GM21528 (cell line): ENCODE measurements around the gene BATF2.
"Not testable (repeated sequence)": the region's sequence is repeated elsewhere in the genome, so short reads cannot be mapped to it uniquely, and the experiment has no call there.

Experiments
- ATAC-seq: cut with Tn5 transposase; IDR thresholded peaks from one replicate; pipeline ENCODE4 v1.9.1; 2021; ENCODE audit warnings: mild to moderate bottlenecking, moderate library complexity; ENCODE audit not compliant: unreplicated experiment, low FRiP score

Gene BATF2

GRCh38 chr11:64996710-64997380 is at the start of gene BATF2:
TSS of gene BATF2 (minus strand) at chr11:64996971. CDS start at chr11:64996914, 57 bp downstream.
- ATAC-seq, result no peak

GRCh38 chr11:65045728-65046127 is 49.0 kb upstream of the BATF2 start:
- ATAC-seq, result no peak

DNA sequence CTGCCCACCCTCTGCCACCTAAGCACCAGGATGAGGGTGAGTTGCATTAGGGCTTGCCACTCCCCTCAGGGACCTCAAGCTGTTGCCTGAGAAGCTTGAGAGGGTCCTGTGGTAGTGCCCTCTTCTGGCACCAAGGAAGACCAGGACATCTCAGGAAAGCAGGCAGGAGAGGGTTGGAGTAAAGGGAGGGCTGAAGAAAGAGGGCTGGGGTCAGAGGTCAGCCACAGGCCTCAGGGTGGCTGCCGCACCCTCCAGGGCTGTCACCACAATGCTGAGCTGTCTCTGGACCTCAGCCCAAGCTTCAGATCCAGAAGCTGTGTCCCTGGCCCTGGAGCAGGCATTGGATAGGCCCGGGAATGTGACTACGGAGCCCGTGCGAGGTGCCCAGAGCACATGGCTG is 48.3 kb upstream of the BATF2 start:
- ATAC-seq, result no peak

- ATAC-seq, result no peak
Observed at GRCh38 chr11:65043881-65044501, 47.2 kb upstream of the BATF2 start.

DNA sequence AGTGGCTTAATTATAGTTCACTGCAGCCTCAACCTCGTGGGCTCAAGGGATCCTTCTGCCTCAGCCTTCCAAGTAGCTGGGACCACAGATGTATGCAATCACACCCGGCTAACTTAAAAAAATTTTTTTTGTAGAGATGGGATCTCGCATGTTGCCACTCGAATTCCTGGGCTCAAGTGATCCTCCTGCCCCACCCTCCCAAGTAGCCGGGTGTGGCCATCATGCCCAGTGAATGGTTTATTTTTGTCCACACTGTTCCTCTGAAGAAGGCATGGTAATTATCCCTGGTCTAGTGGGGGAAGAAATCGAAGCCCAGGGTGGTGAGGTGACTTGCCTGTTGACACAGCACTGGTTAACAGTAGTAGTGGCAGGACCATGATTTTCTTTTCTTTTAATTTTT is 46.1 kb upstream of the BATF2 start:
- ATAC-seq, result no peak

- ATAC-seq, result peak; percentile 76
Observed at GRCh38 chr11:65040847-65041622, 44.3 kb upstream of the BATF2 start, which contains the start of gene SAC3D1. TSS of gene SAC3D1 (plus strand) at chr11:65041210. CDS start at chr11:65041293, 83 bp downstream.

- ATAC-seq, result no peak
Observed at GRCh38 chr11:65040520-65040846, 43.7 kb upstream of the BATF2 start.

- ATAC-seq, result no peak
Observed at GRCh38 chr11:65036931-65037330, 40.2 kb upstream of the BATF2 start.

DNA sequence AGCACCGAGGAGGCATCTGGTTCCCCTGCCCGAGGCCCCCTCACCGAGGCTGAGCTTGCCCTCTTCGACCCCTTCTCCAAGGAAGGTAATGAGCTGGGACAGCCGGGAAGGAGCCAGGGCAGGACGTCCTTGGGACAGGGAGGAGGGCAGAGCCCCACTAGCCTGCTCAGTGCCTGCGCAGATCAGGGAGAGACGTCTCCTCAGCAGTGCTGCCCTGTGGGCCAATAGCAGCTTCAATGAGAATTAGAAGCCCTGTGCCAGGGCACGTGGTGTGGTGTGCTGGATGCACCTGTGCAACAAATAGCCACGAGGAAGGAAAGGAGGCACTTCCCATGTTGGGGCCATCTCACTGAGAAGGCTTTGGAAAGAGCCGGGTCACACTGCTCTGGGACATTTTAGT is 38.8 kb upstream of the BATF2 start:
- no peak for ATAC-seq

DNA sequence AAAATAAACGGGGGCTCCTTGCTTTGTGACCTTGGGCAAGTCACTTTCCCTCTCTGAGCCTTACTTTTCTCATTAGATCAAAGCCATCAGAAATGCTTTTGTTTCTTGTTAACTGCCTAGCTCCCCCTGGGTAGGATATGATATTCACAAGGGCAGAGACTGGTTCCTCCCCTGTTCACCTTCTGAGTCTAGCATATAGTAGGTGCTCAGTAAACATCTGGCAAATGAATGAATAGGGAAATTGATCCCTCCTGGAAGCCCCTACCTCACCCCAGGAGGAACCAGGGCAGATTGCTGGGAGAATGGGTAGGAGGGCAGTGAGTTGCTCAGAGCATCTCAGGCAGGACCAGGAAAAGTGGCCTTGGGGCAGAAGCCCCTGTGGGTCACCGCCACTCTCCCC is 37.7 kb upstream of the BATF2 start:
- no peak for ATAC-seq

GRCh38 chr11:65032216-65032615 is 35.4 kb upstream of the BATF2 start:
- no peak for ATAC-seq

DNA sequence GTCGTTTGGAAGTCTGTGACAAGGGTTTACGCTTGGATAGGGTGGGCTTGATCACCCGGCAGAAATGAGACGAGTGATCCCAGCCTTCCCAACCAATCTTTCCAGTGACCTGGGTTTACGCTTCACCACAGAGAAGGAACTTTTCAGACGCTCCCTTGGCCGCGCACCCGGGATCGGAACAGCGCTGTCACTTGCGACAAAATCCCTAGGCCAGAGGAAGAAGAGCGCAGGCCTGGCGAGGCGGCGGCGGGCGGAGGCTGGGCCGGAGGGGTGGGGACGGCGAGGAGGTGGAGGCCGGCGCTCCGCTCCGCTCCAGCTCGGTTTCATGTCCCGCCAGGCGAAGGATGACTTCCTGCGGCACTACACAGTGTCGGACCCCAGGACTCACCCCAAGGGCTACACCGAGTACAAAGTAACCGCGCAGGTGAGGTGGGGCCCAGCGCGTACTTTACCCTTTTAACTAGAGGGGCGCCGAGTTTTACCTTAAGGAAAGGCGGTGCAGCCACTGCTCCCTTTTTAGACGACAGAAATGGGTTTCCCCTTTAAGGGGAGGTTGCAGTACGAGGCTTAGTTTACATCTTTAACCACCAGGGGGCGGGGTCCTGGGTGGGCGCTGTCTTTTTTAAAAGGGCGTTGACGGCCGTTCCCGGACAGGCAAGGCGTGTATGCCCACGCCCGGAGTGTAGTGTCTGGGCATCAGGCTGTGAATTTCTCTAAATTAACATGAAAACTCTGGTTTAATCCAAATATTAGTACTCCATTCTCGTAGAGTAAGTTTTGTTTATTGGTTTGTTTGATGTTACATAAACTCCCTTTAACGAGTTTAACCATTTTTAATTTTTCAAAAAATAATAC is 30.7 kb upstream of the BATF2 start, which contains the start of gene SNX15:
Gene SNX15, plus strand, starts transcription at position 227 of the 855 bp plus-strand sequence. Its CDS starts 99 bp downstream, at position 326.
- ATAC-seq, result peak; percentile 80

DNA sequence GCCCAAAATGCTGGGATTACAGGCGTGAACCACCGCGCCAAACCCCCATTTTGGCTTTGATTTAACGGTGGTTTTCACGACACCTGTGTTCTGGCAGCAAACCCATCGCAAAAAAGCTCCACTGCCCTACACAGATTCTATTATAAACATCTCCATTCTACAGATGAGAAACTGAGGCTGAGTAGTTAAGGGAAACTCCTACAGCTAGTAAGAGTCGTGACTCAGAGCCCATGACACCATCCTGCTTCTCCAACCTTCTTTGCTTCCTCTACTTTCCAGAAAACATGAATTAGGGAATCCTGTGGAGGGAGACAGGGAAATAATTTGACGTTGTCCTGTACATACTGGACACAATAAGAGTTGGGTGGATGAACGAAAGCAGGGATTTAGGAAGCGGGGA is 30.0 kb upstream of the BATF2 start:
- ATAC-seq, result no peak

GRCh38 chr11:65023502-65023901 is 26.7 kb upstream of the BATF2 start:
- not testable (repeated sequence) for ATAC-seq

DNA sequence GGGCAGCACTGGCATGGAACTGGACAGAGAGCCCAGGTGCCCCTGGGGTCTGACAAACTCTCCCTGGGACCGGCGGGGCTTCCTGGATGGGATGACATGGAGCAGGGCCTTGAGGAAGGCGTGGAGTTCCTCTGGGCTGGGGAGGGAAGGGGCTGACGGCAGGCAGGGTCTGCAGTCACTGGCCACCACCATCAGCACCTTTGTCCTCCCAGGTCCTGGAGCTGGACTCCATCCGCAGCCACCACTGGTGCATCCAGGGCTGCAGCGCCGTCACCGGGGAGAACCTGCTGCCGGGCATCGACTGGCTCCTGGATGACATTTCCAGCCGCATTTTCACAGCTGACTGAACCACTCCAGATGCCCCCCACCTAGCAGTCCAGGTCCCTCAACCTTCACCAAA is 24.7 kb upstream of the BATF2 start:
- ATAC-seq, result no peak

- no peak for ATAC-seq
Observed at GRCh38 chr11:65021003-65021402, 24.2 kb upstream of the BATF2 start.

DNA sequence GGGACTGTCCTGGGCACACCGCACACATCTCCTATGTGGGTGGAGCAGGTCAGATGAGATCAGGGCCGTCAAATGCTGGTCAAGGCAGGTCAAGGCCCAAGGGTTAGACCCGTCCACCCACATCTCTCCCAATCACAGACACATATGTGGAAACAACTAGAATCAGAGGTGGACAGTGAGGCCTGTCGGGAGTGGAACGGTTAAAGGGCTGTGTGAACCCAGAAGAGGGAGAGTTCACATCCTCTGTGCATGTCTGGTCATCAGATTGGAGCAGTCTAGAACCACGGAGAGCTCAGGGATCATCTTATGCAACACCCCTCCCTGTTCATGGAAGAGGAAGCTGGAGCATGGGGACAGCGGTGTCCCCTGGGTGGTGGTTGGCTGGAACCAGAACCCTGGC is 23.1 kb upstream of the BATF2 start:
- no peak for ATAC-seq

DNA sequence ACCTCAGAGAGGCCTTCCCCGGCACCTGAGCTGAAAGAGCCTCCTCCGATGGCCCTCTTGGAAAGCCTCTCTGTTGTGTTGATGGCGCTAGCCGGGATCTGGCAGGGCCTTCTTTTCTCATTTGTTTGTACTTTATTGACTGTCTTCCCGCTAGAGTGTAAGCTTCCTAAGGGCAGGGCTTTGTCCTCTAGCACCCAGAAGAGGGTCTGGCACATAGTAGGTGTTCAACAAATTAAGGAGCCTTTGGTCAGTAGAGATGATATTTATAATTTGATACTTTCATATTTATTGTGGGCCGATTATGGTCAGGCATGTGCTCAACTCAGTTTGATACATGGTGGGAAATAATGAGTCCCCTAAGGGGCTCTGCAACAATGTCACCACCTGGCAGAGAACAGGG is 21.2 kb upstream of the BATF2 start:
- no peak for ATAC-seq

DNA sequence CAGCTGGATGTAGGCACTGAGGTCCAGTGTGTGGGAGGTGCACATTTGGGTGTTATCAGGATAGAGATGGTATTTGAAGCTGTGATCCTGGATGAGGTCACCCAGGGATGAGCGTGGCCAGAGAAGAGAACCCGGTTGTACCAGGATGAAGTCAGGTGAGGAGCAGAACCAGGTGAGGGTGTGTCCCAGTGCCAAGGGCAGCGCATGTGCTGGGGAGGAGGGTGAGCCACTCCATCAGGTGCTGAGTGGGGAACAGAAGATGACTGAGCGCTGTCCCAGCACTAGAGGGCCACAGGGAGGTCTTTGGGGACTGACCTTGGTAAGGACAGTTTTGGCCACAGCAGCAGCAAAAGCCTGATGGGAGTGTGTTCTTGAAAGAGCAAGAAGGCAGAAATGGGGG is 19.9 kb upstream of the BATF2 start:
- no peak for ATAC-seq

- no peak for ATAC-seq
Observed at GRCh38 chr11:65014726-65015227, 18.0 kb upstream of the BATF2 start.
